ENCODE results near the gene TMEM217.

DNA sequence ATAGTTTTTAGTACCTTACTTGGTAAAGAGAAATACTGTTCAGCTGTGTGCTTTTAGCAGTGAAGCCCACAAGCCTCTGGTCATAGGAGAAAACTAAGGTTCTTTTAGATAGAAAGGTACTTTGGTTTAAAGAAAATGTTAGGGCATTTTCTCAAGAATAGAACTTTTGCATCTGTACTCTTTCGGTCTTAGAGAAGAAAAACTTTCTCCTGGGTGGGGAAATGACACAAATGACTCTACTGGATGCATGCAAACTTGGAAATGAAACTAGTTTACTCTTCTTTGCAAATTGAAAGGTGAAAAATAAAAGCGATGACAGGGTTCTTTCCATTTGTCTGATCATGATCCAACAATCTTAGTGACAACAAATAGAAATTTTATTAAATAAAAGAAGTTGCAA is 2.1 kb upstream of the TMEM217 start:
- TF ChIP-seq POLR2AphosphoS5 (IDR thresholded peaks at IDR 0.05): no peak
- TF ChIP-seq, protein P1, sequence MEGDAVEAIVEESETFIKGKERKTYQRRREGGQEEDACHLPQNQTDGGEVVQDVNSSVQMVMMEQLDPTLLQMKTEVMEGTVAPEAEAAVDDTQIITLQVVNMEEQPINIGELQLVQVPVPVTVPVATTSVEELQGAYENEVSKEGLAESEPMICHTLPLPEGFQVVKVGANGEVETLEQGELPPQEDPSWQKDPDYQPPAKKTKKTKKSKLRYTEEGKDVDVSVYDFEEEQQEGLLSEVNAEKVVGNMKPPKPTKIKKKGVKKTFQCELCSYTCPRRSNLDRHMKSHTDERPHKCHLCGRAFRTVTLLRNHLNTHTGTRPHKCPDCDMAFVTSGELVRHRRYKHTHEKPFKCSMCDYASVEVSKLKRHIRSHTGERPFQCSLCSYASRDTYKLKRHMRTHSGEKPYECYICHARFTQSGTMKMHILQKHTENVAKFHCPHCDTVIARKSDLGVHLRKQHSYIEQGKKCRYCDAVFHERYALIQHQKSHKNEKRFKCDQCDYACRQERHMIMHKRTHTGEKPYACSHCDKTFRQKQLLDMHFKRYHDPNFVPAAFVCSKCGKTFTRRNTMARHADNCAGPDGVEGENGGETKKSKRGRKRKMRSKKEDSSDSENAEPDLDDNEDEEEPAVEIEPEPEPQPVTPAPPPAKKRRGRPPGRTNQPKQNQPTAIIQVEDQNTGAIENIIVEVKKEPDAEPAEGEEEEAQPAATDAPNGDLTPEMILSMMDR (IDR thresholded peaks at IDR 0.05): no peak
